AG09309 (cell line): ENCODE results near the gene SLC26A2.

Experiments
- DNase-seq: peaks from one replicate; pipeline ENCODE4 v3.0.0-alpha.2; 2010; ENCODE audit warnings: low read depth
- H3K4me3 ChIP-seq: 2 replicates; pipeline ENCODE4 v1.5.1; 2011; ENCODE audit warnings: mild to moderate bottlenecking, low read depth, low read length, moderate library complexity; ENCODE audit not compliant: control insufficient read depth
- TF ChIP-seq, protein P1 (sequence below): IDR thresholded peaks from 2 replicates; pipeline ENCODE4 v1.5.1; 2011; ENCODE audit warnings: mild to moderate bottlenecking, low read depth, low read length, inconsistent platforms; ENCODE audit not compliant: insufficient read depth, control insufficient read depth; ENCODE audit errors: missing control alignments

Gene SLC26A2

GRCh38 chr5:150033334-150033733 lies 72.8 kb downstream of the SLC26A2 start:
- no peak overlapping the region for H3K4me3 ChIP-seq
- TF ChIP-seq, protein P1, sequence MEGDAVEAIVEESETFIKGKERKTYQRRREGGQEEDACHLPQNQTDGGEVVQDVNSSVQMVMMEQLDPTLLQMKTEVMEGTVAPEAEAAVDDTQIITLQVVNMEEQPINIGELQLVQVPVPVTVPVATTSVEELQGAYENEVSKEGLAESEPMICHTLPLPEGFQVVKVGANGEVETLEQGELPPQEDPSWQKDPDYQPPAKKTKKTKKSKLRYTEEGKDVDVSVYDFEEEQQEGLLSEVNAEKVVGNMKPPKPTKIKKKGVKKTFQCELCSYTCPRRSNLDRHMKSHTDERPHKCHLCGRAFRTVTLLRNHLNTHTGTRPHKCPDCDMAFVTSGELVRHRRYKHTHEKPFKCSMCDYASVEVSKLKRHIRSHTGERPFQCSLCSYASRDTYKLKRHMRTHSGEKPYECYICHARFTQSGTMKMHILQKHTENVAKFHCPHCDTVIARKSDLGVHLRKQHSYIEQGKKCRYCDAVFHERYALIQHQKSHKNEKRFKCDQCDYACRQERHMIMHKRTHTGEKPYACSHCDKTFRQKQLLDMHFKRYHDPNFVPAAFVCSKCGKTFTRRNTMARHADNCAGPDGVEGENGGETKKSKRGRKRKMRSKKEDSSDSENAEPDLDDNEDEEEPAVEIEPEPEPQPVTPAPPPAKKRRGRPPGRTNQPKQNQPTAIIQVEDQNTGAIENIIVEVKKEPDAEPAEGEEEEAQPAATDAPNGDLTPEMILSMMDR, result no peak
- no peak for DNase-seq

DNA sequence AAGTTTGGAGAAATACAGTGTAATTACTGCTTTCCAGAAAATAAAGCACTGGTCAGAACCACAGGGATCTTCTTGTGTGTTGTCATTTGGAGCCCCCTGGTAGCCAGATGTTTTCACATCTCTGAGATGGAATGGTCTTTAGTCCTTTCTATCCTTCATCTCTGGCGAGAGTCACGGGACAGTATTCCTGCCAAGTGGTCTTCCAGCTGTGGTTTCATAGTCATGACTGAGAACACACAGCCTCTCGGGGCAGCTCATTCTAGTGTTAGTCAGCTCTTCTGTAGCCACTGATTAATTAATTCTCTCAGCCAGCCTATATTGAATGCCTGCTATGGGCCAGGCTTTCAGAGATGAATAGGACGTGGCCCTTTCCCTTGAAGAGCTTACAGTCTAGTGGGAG lies 74.1 kb downstream of the SLC26A2 start:
- TF ChIP-seq, protein P1, result no peak
- DNase-seq, result peak; percentile 63
- H3K4me3 ChIP-seq, result no peak overlapping the region

GRCh38 chr5:150035139-150035895 lies 74.8 kb downstream of the SLC26A2 start:
- H3K4me3 ChIP-seq, result no peak overlapping the region
- no peak for DNase-seq
- TF ChIP-seq, protein P1, result no peak

DNA sequence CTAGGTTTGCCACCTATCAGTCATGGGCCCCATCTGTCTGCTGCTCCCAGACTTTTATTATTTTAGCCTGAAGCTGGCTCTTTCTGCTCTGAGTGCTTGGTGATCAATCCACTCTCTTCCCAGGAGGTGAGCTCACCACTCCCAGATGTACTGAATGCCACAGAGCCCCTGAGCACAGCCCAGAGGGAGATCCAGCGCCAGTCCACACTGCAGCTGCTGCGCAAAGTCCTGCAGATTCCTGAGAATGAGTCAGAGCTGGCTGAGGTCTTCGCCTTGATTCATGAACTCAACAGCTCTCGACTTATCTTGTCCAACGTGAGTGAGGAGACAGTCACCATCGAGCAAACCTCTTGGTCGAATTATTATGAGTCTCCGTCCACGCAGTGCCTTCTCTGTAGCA lies 76.0 kb downstream of the SLC26A2 start:
- TF ChIP-seq, protein P1, result no peak
- DNase-seq, result peak; percentile 93
- no peak overlapping the region for H3K4me3 ChIP-seq
